GM19372 (cell line): ENCODE data around the gene ALDH18A1.

Experiments
- ATAC-seq: cut with Tn5 transposase; IDR thresholded peaks from one replicate; pipeline ENCODE4 v1.9.1; 2021; ENCODE audit warnings: mild to moderate bottlenecking, low read depth, moderate library complexity; ENCODE audit not compliant: unreplicated experiment

The ALDH18A1 gene

GRCh38 chr10:95560278-95561176 is 96.0 kb downstream of the ALDH18A1 start:
- no peak for ATAC-seq

GRCh38 chr10:95559896-95560277 is 96.6 kb downstream of the ALDH18A1 start:
- ATAC-seq = no peak

- ATAC-seq = no peak
Observed at GRCh38 chr10:95559471-95559870, 97.0 kb downstream of the ALDH18A1 start.

- no peak for ATAC-seq
Observed at GRCh38 chr10:95558593-95559320, 97.8 kb downstream of the ALDH18A1 start.

GRCh38 chr10:95556994-95557767 is 99.3 kb downstream of the ALDH18A1 start:
- ATAC-seq = no peak
